ENCODE measurements around the gene MEIS2. TPM values are rescaled to one million over a fixed set of nuclear protein-coding genes. Genes with fewer than 3 reads are reported as not detected.

MEIS2 gene
- polyA plus RNA-seq, 1 donor from 2014 or later, result 825 TPM

DNA sequence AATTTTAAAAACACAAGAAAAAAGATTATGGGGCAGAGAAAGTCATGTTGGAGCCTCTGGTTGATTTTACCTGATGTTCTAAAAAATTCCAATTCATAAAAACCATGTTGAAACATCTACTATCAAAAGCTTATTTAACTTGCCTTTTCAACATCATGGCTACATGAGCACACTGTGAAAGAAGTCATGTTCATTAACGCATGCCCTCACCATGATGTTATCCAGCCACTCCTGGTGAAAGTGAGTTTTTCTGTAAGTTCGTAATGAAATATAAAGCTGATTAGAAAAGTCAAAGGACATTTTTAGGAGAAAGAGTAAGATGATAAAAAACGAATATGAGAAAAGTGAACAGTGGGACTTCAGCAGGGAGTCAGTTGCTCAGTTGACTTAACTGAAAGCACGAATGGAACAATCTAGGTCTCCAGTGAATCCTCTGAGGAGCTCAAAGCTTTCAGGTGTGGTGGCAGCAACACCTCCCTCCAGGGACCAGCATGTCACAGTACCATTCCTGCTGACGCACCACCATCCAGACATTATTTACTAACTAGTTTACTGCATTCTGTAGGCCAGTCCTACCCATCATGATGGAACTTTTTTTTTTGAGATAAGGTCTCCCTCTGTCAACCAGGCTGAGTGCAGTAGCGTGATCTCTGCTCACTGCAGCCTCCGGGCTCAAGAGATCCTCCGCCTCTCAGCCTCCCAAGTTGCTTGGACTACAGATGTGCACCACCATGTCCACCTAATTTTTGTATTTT lies 95.2 kb downstream of the MEIS2 start:
- H3K27ac ChIP-seq (ENCODE audit: low read length), result no peak overlapping the region
- H3K4me2 ChIP-seq (ENCODE audit: low read length), result no peak overlapping the region
- H2AFZ ChIP-seq (ENCODE audit: low read depth, low read length), result no peak overlapping the region
- H3K36me3 ChIP-seq (ENCODE audit: insufficient read depth, low read length), result peaks cover 17% of the 10 kb centered on the region
- peaks cover 95% of the 10 kb centered on the region for H3K79me2 ChIP-seq (replicated peaks; ENCODE audit: insufficient read depth, low read length)
- H3F3A ChIP-seq (ENCODE audit: insufficient read depth, low read length, poor library complexity, severe bottlenecking), result peaks cover 16% of the 10 kb centered on the region
- no peaks in the 10 kb centered on the region for H3K27me3 ChIP-seq (ENCODE audit: insufficient read depth, low read depth, low read length)
- no peaks in the 10 kb centered on the region for H3K9me2 ChIP-seq (ENCODE audit: insufficient read depth, low read length)
- H4K20me1 ChIP-seq (ENCODE audit: insufficient read depth), result peaks cover 78% of the 10 kb centered on the region
- H3K9me3 ChIP-seq (ENCODE audit: low read length), result no peaks in the 10 kb centered on the region
- TF ChIP-seq, protein P1, sequence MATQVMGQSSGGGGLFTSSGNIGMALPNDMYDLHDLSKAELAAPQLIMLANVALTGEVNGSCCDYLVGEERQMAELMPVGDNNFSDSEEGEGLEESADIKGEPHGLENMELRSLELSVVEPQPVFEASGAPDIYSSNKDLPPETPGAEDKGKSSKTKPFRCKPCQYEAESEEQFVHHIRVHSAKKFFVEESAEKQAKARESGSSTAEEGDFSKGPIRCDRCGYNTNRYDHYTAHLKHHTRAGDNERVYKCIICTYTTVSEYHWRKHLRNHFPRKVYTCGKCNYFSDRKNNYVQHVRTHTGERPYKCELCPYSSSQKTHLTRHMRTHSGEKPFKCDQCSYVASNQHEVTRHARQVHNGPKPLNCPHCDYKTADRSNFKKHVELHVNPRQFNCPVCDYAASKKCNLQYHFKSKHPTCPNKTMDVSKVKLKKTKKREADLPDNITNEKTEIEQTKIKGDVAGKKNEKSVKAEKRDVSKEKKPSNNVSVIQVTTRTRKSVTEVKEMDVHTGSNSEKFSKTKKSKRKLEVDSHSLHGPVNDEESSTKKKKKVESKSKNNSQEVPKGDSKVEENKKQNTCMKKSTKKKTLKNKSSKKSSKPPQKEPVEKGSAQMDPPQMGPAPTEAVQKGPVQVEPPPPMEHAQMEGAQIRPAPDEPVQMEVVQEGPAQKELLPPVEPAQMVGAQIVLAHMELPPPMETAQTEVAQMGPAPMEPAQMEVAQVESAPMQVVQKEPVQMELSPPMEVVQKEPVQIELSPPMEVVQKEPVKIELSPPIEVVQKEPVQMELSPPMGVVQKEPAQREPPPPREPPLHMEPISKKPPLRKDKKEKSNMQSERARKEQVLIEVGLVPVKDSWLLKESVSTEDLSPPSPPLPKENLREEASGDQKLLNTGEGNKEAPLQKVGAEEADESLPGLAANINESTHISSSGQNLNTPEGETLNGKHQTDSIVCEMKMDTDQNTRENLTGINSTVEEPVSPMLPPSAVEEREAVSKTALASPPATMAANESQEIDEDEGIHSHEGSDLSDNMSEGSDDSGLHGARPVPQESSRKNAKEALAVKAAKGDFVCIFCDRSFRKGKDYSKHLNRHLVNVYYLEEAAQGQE (IDR thresholded peaks at IDR 0.05; ENCODE audit: borderline replicate concordance), result no peak
- no peak for TF ChIP-seq MXI1 (conservative IDR thresholded peaks at IDR 0.05; ENCODE audit: poor library complexity, severe bottlenecking)
- TF ChIP-seq EP300 (conservative IDR thresholded peaks at IDR 0.05; ENCODE audit: poor library complexity, severe bottlenecking), result no peak
- no peak for TF ChIP-seq EZH2 (IDR thresholded peaks at IDR 0.05; ENCODE audit: borderline replicate concordance, insufficient read depth, low read length, poor library complexity, severe bottlenecking)
- TF ChIP-seq, protein P2, sequence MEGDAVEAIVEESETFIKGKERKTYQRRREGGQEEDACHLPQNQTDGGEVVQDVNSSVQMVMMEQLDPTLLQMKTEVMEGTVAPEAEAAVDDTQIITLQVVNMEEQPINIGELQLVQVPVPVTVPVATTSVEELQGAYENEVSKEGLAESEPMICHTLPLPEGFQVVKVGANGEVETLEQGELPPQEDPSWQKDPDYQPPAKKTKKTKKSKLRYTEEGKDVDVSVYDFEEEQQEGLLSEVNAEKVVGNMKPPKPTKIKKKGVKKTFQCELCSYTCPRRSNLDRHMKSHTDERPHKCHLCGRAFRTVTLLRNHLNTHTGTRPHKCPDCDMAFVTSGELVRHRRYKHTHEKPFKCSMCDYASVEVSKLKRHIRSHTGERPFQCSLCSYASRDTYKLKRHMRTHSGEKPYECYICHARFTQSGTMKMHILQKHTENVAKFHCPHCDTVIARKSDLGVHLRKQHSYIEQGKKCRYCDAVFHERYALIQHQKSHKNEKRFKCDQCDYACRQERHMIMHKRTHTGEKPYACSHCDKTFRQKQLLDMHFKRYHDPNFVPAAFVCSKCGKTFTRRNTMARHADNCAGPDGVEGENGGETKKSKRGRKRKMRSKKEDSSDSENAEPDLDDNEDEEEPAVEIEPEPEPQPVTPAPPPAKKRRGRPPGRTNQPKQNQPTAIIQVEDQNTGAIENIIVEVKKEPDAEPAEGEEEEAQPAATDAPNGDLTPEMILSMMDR (IDR thresholded peaks at IDR 0.05; ENCODE audit: poor library complexity, severe bottlenecking), result no peak
- no peak for TF ChIP-seq RAD21 (conservative IDR thresholded peaks at IDR 0.05)
- no peak for TF ChIP-seq SMC3 (conservative IDR thresholded peaks at IDR 0.05; ENCODE audit: poor library complexity)
- no peak for TF ChIP-seq POLR2AphosphoS5 (IDR thresholded peaks at IDR 0.05)
- TF ChIP-seq TAF1 (IDR thresholded peaks at IDR 0.05; ENCODE audit: low read depth), result no peak
- no peak overlapping the region for H3K9ac ChIP-seq (ENCODE audit: low read length)
- H3K4me3 ChIP-seq (ENCODE audit: low read length), result no peak overlapping the region

DNA sequence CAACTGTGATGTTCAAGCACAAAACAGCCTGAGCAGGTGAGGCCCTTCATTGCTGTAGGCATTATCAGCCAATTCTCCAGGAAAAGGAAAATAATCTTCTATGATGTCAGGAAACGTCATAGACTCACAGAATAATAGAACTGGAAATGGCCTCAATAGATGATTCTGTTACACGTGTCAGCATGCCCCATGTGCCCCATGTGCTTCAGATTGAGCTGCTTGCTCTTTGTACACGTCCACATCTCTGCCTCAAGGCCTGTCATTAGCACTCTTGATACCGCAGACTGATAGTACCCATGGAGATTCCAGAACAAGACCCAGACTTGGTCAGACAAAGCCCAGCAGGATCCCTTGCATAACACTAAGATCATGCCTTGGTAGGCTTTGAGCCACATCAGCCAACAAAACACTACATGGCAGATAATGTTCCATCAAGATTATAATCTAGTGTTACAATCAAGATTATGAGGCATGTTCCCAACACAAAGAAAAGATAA lies 95.9 kb downstream of the MEIS2 start:
- Histone ChIP-seq H3K9me2 (ENCODE audit: insufficient read depth, low read length) (no peaks in the 10 kb centered on the region), H3F3A (ENCODE audit: insufficient read depth, low read length, poor library complexity, severe bottlenecking) (peaks cover 11% of the 10 kb centered on the region), H3K9me3 (ENCODE audit: low read length) (no peaks in the 10 kb centered on the region), H3K4me3 (ENCODE audit: low read length) (no peak overlapping the region), H3K79me2 (replicated peaks; ENCODE audit: insufficient read depth, low read length) (peaks cover 97% of the 10 kb centered on the region), H3K4me2 (ENCODE audit: low read length) (no peak overlapping the region), H4K20me1 (ENCODE audit: insufficient read depth) (peaks cover 82% of the 10 kb centered on the region), H3K9ac (ENCODE audit: low read length) (no peak overlapping the region), H3K27me3 (ENCODE audit: insufficient read depth, low read depth, low read length) (no peaks in the 10 kb centered on the region), H2AFZ (ENCODE audit: low read depth, low read length) (no peak overlapping the region), H3K36me3 (ENCODE audit: insufficient read depth, low read length) (peaks cover 17% of the 10 kb centered on the region), H3K27ac (ENCODE audit: low read length) (no peak overlapping the region)
- TF ChIP-seq POLR2AphosphoS5 (IDR thresholded peaks at IDR 0.05) (peak; percentile 39), MXI1 (conservative IDR thresholded peaks at IDR 0.05; ENCODE audit: poor library complexity, severe bottlenecking) (no peak)
